Panc1 (cell line): ENCODE data around the gene B9D1.

Source experiments
- CTCF ChIP-seq: fragments of 450-650 bp; IDR thresholded peaks from 2 replicates; pipeline ENCODE4 v1.5.1; 2017; ENCODE audit warnings: mild to moderate bottlenecking
- POLR2AphosphoS5 ChIP-seq: IDR thresholded peaks from 2 replicates; pipeline ENCODE4 v1.6.1; 2012; ENCODE audit warnings: mild to moderate bottlenecking, low read depth, low read length, moderate library complexity

DNA sequence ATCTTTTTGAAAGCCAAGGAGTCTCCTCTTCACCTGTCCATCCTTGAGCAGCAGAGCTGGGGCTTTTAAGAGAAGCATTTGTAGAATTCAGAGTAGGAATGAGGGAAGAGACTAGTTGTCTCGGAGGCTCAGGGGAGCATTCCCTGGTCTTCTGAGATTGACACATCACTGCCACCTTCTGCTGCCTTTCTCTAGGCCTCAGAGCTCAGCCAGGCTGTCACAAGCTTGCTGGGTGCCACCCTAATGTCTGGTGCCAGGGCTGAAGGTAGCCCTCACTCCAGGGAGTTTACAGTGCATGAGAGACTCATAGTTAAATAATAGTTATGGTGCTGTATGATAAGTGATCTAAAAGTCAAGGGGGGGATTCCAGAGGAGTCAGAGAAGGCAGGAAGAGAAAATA lies 39.7 kb downstream of the B9D1 start:
- TF ChIP-seq CTCF (no peak), POLR2AphosphoS5 (no peak)
